Right atrium auricular region (tissue), 2 donors: ENCODE data around the gene EPHA6. TPM values are rescaled to one million over a fixed set of nuclear protein-coding genes. Genes with fewer than 3 reads are reported as not detected.

Source experiments
- DNase-seq: peaks from one replicate; pipeline ENCODE4 v3.0.0-alpha.2; 2019; ENCODE audit warnings: low spot score
- H3K27ac ChIP-seq, 2 donors: fragments of 200-600 bp; sonication (generic); 1 replicate in 1 of 2; 2 replicates in 1 of 2; pipeline ENCODE4 v1.5.1; 2016 to 2019
- H3K27me3 ChIP-seq, 2 donors: fragments of 200-600 bp; sonication (generic); one replicate each; pipeline versions ENCODE4 v1.5.1 to v1.6.0; 2017 to 2019
- H3K36me3 ChIP-seq: fragments of 200-600 bp; sonication (generic); one replicate; pipeline ENCODE4 v1.5.1; 2016
- H3K4me1 ChIP-seq, 2 donors: fragments of 200-600 bp; sonication (generic); one replicate each; pipeline versions ENCODE4 v1.5.1 to v1.6.0; 2017 to 2019
- H3K4me3 ChIP-seq, 2 donors: fragments of 200-600 bp; sonication (generic); 1 replicate in 1 of 2; 2 replicates in 1 of 2; pipeline ENCODE4 v1.5.1; 2017 to 2019; ENCODE audit warnings: mild to moderate bottlenecking in 1 of 2, moderate library complexity in 1 of 2
- H3K9me3 ChIP-seq, 2 donors: fragments of 200-600 bp; sonication (generic); one replicate each; pipeline ENCODE4 v1.5.1; 2019
- total RNA-seq, 2 donors: library from RNA; depleted of rRNA; stranded (reverse); fragments of >200 nt; gene quantifications; one replicate each; pipeline ENCODE4 v1.1.0, GENCODE V29; 2016
- TF ChIP-seq, protein P1 (sequence below), 2 donors: fragments of 200-600 bp; sonication (generic); IDR thresholded peaks; one replicate each; pipeline ENCODE4 v1.5.1; 2019; ENCODE audit warnings: antibody characterized with exemption in 2 of 2

EPHA6 gene
- total RNA-seq, 2 donors from 2014 or later: 0.22 to 0.35 TPM

- TF ChIP-seq, protein P1, sequence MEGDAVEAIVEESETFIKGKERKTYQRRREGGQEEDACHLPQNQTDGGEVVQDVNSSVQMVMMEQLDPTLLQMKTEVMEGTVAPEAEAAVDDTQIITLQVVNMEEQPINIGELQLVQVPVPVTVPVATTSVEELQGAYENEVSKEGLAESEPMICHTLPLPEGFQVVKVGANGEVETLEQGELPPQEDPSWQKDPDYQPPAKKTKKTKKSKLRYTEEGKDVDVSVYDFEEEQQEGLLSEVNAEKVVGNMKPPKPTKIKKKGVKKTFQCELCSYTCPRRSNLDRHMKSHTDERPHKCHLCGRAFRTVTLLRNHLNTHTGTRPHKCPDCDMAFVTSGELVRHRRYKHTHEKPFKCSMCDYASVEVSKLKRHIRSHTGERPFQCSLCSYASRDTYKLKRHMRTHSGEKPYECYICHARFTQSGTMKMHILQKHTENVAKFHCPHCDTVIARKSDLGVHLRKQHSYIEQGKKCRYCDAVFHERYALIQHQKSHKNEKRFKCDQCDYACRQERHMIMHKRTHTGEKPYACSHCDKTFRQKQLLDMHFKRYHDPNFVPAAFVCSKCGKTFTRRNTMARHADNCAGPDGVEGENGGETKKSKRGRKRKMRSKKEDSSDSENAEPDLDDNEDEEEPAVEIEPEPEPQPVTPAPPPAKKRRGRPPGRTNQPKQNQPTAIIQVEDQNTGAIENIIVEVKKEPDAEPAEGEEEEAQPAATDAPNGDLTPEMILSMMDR (IDR thresholded peaks at IDR 0.05): no peak
- H3K4me3 ChIP-seq: no peak overlapping the region
- no peaks in the 10 kb centered on the region for H3K4me1 ChIP-seq
- no peak overlapping the region for H3K27ac ChIP-seq
- H3K36me3 ChIP-seq: no peaks in the 10 kb centered on the region
- H3K9me3 ChIP-seq: no peaks in the 10 kb centered on the region
- H3K27me3 ChIP-seq: no peaks in the 10 kb centered on the region
- no peak for DNase-seq
These were observed 382.7 kb downstream of the EPHA6 start for GRCh38 chr3:97197083-97197482.

- H3K27ac ChIP-seq: no peak overlapping the region
- no peaks in the 10 kb centered on the region for H3K36me3 ChIP-seq
- H3K9me3 ChIP-seq: no peaks in the 10 kb centered on the region
- H3K4me3 ChIP-seq: no peak overlapping the region
- no peak for DNase-seq
- H3K4me1 ChIP-seq: no peaks in the 10 kb centered on the region
- H3K27me3 ChIP-seq: no peaks in the 10 kb centered on the region
- TF ChIP-seq, protein P1 (IDR thresholded peaks at IDR 0.05): no peak
These were observed 383.4 kb downstream of the EPHA6 start for GRCh38 chr3:97197830-97198229.

- Histone ChIP-seq H3K9me3 (no peaks in the 10 kb centered on the region), H3K4me1 (no peaks in the 10 kb centered on the region), H3K27ac (no peak overlapping the region), H3K4me3 (no peak overlapping the region), H3K27me3 (no peaks in the 10 kb centered on the region), H3K36me3 (no peaks in the 10 kb centered on the region)
- no peak for DNase-seq
- TF ChIP-seq, protein P1 (IDR thresholded peaks at IDR 0.05): no peak
These were observed 386.0 kb downstream of the EPHA6 start for GRCh38 chr3:97200387-97200786.

DNA sequence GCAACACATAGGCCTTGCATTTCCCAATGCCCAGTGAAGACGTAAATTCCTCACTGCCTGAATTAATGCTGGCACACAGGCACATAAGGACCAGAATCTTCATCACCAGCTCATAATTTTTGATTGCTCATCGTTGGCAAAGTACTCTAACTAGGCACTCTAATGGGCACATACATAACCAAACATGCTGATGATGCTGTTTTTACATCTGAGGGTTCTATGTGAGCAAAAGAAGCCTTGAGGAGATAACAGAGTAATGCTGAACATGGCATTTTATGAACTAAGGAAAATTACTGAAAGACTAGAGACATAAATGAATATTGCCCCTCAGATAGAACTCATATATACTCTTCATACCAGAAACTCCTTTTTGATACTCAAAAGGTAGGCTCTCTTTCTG is 387.4 kb downstream of the EPHA6 start:
- Histone ChIP-seq H3K27me3 (no peaks in the 10 kb centered on the region), H3K4me1 (no peaks in the 10 kb centered on the region), H3K27ac (no peak overlapping the region), H3K9me3 (no peaks in the 10 kb centered on the region), H3K4me3 (no peak overlapping the region), H3K36me3 (no peaks in the 10 kb centered on the region)
- TF ChIP-seq, protein P1 (IDR thresholded peaks at IDR 0.05): no peak
- DNase-seq: no peak

- no peak overlapping the region for H3K4me3 ChIP-seq
- no peaks in the 10 kb centered on the region for H3K9me3 ChIP-seq
- DNase-seq: no peak
- H3K4me1 ChIP-seq: no peaks in the 10 kb centered on the region
- no peaks in the 10 kb centered on the region for H3K27me3 ChIP-seq
- TF ChIP-seq, protein P1 (IDR thresholded peaks at IDR 0.05): no peak
- no peak overlapping the region for H3K27ac ChIP-seq
- H3K36me3 ChIP-seq: no peaks in the 10 kb centered on the region
These were observed 414.6 kb downstream of the EPHA6 start for GRCh38 chr3:97228966-97229365.

DNA sequence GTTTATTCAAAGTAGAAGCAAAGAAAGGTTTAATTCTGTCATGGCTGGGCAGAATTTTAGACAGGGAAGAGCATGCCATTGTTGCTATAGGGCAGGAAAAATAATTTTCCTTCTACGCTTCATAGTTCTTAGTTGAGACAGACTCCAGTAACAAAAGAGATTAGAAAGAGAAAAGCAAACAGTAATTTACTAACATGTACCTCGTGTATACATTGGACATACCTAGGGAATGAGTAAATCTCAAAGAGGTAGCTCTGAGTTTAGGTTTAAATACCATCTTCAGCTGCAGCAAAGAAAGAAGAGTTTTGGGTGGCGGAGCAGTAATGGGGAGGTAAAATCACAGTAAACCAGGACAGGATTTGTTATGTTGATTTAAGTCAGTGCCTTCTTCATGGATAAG is 416.1 kb downstream of the EPHA6 start:
- TF ChIP-seq, protein P1 (IDR thresholded peaks at IDR 0.05): no peak
- H3K4me3 ChIP-seq: no peak overlapping the region
- no peaks in the 10 kb centered on the region for H3K27me3 ChIP-seq
- no peaks in the 10 kb centered on the region for H3K9me3 ChIP-seq
- DNase-seq: no peak
- no peaks in the 10 kb centered on the region for H3K36me3 ChIP-seq
- no peak overlapping the region for H3K27ac ChIP-seq
- no peaks in the 10 kb centered on the region for H3K4me1 ChIP-seq
